ENCODE measurements around the gene CD44.
"Not testable (repeated sequence)": the region's sequence is repeated elsewhere in the genome, so short reads cannot be mapped to it uniquely, and the experiment has no call there.

Gene CD44

GRCh38 chr11:35103366-35104208 is 35.4 kb upstream of the CD44 start:
- Histone ChIP-seq H3K36me3 (ENCODE audit: control insufficient read depth, insufficient read depth, low read length) (no peaks in the 10 kb centered on the region), H3K4me1 (ENCODE audit: control insufficient read depth, insufficient read depth, low read length) (no peaks in the 10 kb centered on the region), H3K9ac (ENCODE audit: low read length) (no peak overlapping the region), H3K9me3 (ENCODE audit: control insufficient read depth, low read length) (no peaks in the 10 kb centered on the region), H3K27me3 (ENCODE audit: control insufficient read depth, insufficient read depth, low read length) (no peaks in the 10 kb centered on the region), H3K4me3 (ENCODE audit: low read length) (no peak overlapping the region)

- no peaks in the 10 kb centered on the region for H3K27me3 ChIP-seq (ENCODE audit: control insufficient read depth, insufficient read depth, low read length)
- H3K4me1 ChIP-seq (ENCODE audit: control insufficient read depth, insufficient read depth, low read length): no peaks in the 10 kb centered on the region
- no peaks in the 10 kb centered on the region for H3K9me3 ChIP-seq (ENCODE audit: control insufficient read depth, low read length)
- H3K9ac ChIP-seq (ENCODE audit: low read length): no peak overlapping the region
- H3K4me3 ChIP-seq (ENCODE audit: low read length): no peak overlapping the region
- H3K36me3 ChIP-seq (ENCODE audit: control insufficient read depth, insufficient read depth, low read length): no peaks in the 10 kb centered on the region
Observed at GRCh38 chr11:35104655-35105054, 34.3 kb upstream of the CD44 start.

DNA sequence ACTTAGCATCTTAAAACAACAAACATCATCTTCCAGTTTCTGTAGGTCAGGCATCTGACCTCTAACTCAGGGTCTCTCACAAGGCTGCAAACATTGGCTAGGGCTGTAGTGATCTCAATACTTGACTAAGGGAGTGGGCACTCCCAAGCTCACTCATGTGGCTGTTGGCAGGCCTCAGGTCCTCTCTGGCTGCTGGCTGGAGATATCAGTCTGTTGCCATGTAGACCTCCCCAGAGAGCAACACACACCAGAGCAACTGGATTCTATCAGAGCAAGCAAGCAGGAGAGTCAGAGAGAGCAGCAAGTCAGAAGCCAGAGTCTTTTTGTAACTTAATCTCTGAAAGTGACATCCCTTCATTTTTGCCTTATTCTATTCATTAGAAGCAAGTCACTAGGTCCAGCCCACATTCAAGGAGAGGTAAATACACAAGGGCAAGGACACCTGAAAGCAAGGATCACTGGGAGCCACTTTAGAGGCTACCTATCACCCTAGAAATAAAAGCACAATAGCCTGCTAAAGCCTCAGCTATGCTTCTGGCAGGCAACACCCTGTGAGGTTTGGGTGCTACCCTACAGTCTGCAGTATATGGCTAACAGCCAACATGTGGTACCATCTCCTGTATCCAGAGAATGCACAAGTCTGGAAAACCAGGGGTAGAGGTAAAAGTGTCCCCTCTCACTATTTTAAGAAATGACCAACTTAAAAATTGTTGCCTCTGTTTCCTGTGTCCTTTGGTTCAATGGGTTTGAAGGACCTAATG is 33.5 kb upstream of the CD44 start:
- H3K9me3 ChIP-seq (ENCODE audit: control insufficient read depth, low read length): no peaks in the 10 kb centered on the region
- no peaks in the 10 kb centered on the region for H3K36me3 ChIP-seq (ENCODE audit: control insufficient read depth, insufficient read depth, low read length)
- no peak overlapping the region for H3K4me3 ChIP-seq (ENCODE audit: low read length)
- no peaks in the 10 kb centered on the region for H3K27me3 ChIP-seq (ENCODE audit: control insufficient read depth, insufficient read depth, low read length)
- no peaks in the 10 kb centered on the region for H3K4me1 ChIP-seq (ENCODE audit: control insufficient read depth, insufficient read depth, low read length)
- no peak overlapping the region for H3K9ac ChIP-seq (ENCODE audit: low read length)

DNA sequence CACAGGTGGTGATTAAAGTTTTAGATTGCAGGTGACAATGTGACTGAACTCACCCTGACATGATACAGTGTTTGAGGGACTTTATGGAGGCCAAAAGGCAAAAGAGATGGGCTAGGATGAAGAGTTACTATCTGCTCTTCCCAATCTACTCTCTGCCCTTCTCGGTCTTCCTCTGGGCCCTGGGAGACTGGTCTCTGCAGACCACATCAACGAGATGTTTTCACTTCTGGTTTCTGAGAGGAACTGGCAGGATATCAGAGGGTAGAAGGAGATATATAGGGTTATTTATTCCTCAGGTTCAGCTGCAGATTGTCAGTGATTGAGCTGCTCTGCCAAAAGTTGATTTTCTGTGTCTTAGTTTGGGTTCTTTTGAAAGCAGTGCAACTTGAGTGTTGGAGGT is 32.4 kb upstream of the CD44 start:
- Histone ChIP-seq H3K4me1 (ENCODE audit: control insufficient read depth, insufficient read depth, low read length) (peaks cover 11% of the 10 kb centered on the region), H3K9ac (ENCODE audit: low read length) (no peak overlapping the region), H3K27me3 (ENCODE audit: control insufficient read depth, insufficient read depth, low read length) (no peaks in the 10 kb centered on the region), H3K9me3 (ENCODE audit: control insufficient read depth, low read length) (no peaks in the 10 kb centered on the region), H3K36me3 (ENCODE audit: control insufficient read depth, insufficient read depth, low read length) (no peaks in the 10 kb centered on the region), H3K4me3 (ENCODE audit: low read length) (no peak overlapping the region)

- Histone ChIP-seq H3K4me3 (ENCODE audit: low read length) (no peak overlapping the region), H3K9me3 (ENCODE audit: control insufficient read depth, low read length) (no peaks in the 10 kb centered on the region), H3K27me3 (ENCODE audit: control insufficient read depth, insufficient read depth, low read length) (no peaks in the 10 kb centered on the region), H3K9ac (ENCODE audit: low read length) (no peak overlapping the region), H3K36me3 (ENCODE audit: control insufficient read depth, insufficient read depth, low read length) (no peaks in the 10 kb centered on the region), H3K4me1 (ENCODE audit: control insufficient read depth, insufficient read depth, low read length) (peaks cover 17% of the 10 kb centered on the region)
Observed at GRCh38 chr11:35107861-35108260, 31.1 kb upstream of the CD44 start.

DNA sequence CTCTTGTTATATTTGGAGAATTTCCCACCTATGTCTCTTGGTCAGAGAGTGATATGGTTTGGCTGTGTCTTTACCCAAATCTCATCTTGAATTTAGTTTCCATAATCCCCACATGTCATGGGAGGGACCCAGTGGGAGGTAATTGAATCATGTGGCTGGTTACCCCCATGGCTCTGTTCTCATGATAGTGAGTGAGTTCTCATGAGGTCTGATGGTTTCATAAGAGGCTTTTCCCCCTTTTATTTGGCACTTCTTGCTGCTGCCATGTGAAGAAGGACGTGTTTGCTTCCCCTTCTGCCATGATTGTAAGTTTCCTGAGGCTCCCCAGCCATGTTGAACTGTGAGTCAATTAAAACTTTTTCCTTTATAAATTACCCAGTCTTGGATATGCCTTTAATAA is 30.6 kb upstream of the CD44 start:
- H3K4me3 ChIP-seq (ENCODE audit: low read length); H3K9ac ChIP-seq (ENCODE audit: low read length); H3K36me3 ChIP-seq (ENCODE audit: control insufficient read depth, insufficient read depth, low read length); H3K27me3 ChIP-seq (ENCODE audit: control insufficient read depth, insufficient read depth, low read length); H3K9me3 ChIP-seq (ENCODE audit: control insufficient read depth, low read length): not testable (repeated sequence)
- peaks cover 17% of the 10 kb centered on the region for H3K4me1 ChIP-seq (ENCODE audit: control insufficient read depth, insufficient read depth, low read length)

DNA sequence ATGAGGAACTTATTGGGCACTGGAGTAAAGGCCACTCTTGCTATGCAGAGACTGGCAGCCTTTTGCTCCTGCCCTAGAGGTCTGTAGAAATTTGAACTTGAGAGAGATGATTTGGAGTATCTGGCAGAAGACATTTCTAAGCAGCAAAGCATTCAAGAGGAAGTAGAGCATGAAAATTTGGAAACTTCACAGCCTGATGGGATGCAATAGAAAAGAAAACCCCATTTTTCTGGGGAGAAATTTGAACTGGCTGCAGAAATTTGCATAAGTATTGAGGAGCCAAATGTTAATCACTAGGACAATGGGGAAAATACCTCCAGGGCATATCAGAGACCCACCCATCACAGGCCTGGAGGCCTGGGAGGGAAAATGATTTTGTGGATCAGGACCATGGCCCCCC is 29.9 kb upstream of the CD44 start:
- H3K9ac ChIP-seq (ENCODE audit: low read length): no peak overlapping the region
- no peak overlapping the region for H3K4me3 ChIP-seq (ENCODE audit: low read length)
- H3K9me3 ChIP-seq (ENCODE audit: control insufficient read depth, low read length): no peaks in the 10 kb centered on the region
- H3K27me3 ChIP-seq (ENCODE audit: control insufficient read depth, insufficient read depth, low read length): no peaks in the 10 kb centered on the region
- peaks cover 17% of the 10 kb centered on the region for H3K4me1 ChIP-seq (ENCODE audit: control insufficient read depth, insufficient read depth, low read length)
- H3K36me3 ChIP-seq (ENCODE audit: control insufficient read depth, insufficient read depth, low read length): no peaks in the 10 kb centered on the region

GRCh38 chr11:35109827-35110226 is 29.1 kb upstream of the CD44 start:
- Histone ChIP-seq H3K4me3 (ENCODE audit: low read length) (no peak overlapping the region), H3K9ac (ENCODE audit: low read length) (no peak overlapping the region), H3K9me3 (ENCODE audit: control insufficient read depth, low read length) (no peaks in the 10 kb centered on the region), H3K4me1 (ENCODE audit: control insufficient read depth, insufficient read depth, low read length) (peaks cover 17% of the 10 kb centered on the region), H3K27me3 (ENCODE audit: control insufficient read depth, insufficient read depth, low read length) (no peaks in the 10 kb centered on the region), H3K36me3 (ENCODE audit: control insufficient read depth, insufficient read depth, low read length) (no peaks in the 10 kb centered on the region)

DNA sequence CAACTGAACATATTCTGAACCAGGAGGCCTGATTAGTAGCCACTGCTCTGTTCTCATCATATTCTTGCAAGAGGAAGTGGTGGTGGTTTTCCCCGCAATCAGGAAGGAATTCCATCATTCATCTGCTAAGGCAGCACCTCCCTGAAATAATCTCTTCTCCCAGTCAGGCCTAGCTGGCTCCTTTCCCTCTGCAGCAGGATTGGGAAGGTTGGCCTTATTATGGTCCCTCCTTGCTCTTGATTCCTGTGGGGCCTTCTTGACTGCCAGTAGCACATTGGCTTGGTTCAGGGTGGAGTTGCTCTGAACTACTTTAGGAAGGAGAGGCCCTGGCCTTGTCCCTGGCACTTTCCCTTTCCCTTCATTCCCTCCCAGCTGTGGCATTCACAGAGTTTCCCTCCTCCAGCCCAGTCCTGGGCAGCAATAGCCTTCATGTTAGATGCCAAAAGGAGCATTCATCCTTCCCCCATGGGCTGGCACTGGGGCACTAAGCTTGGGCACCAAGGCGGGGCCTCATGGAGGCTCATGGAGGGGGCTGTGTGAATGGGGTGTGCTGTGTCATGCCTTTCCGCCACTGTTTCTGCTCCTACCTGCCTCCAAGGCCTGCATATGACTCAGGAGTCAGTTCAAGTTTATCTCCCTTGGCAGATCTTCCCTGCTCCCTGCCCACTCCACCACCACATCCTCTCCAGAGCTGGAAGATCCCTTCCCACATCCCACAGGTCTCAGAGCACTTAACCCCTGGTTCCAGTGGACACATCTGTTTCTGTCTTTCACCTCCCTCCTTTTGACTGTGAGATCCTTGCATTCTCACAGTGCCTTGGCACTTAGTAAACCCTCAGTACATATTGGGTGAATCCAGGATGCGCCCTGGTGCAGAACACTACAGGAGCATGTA is 27.6 kb upstream of the CD44 start:
- H3K4me3 ChIP-seq (ENCODE audit: low read length): no peak overlapping the region
- peaks cover 20% of the 10 kb centered on the region for H3K4me1 ChIP-seq (ENCODE audit: control insufficient read depth, insufficient read depth, low read length)
- no peak overlapping the region for H3K9ac ChIP-seq (ENCODE audit: low read length)
- no peaks in the 10 kb centered on the region for H3K36me3 ChIP-seq (ENCODE audit: control insufficient read depth, insufficient read depth, low read length)
- no peaks in the 10 kb centered on the region for H3K9me3 ChIP-seq (ENCODE audit: control insufficient read depth, low read length)
- H3K27me3 ChIP-seq (ENCODE audit: control insufficient read depth, insufficient read depth, low read length): no peaks in the 10 kb centered on the region

- no peaks in the 10 kb centered on the region for H3K27me3 ChIP-seq (ENCODE audit: control insufficient read depth, insufficient read depth, low read length)
- no peak overlapping the region for H3K4me3 ChIP-seq (ENCODE audit: low read length)
- H3K9me3 ChIP-seq (ENCODE audit: control insufficient read depth, low read length): no peaks in the 10 kb centered on the region
- peaks cover 26% of the 10 kb centered on the region for H3K4me1 ChIP-seq (ENCODE audit: control insufficient read depth, insufficient read depth, low read length)
- no peak overlapping the region for H3K9ac ChIP-seq (ENCODE audit: low read length)
- H3K36me3 ChIP-seq (ENCODE audit: control insufficient read depth, insufficient read depth, low read length): no peaks in the 10 kb centered on the region
Observed at GRCh38 chr11:35112056-35112845, 26.7 kb upstream of the CD44 start.

GRCh38 chr11:35112846-35113105 is 26.2 kb upstream of the CD44 start:
- H3K9ac ChIP-seq (ENCODE audit: low read length): no peak overlapping the region
- H3K27me3 ChIP-seq (ENCODE audit: control insufficient read depth, insufficient read depth, low read length): no peaks in the 10 kb centered on the region
- H3K4me3 ChIP-seq (ENCODE audit: low read length): no peak overlapping the region
- H3K9me3 ChIP-seq (ENCODE audit: control insufficient read depth, low read length): no peaks in the 10 kb centered on the region
- no peaks in the 10 kb centered on the region for H3K36me3 ChIP-seq (ENCODE audit: control insufficient read depth, insufficient read depth, low read length)
- H3K4me1 ChIP-seq (ENCODE audit: control insufficient read depth, insufficient read depth, low read length): peaks cover 26% of the 10 kb centered on the region
